NCI-H146 treated with DMSO at 0.1 percent for 48 hours (cell line): ENCODE measurements around the gene MEF2D.

Source experiments
- DNase-seq: peaks from one replicate; lab custom pipeline; 2025; ENCODE audit not compliant: unreplicated experiment; lab: John Stamatoyannopoulos, UW

The MEF2D gene

DNA sequence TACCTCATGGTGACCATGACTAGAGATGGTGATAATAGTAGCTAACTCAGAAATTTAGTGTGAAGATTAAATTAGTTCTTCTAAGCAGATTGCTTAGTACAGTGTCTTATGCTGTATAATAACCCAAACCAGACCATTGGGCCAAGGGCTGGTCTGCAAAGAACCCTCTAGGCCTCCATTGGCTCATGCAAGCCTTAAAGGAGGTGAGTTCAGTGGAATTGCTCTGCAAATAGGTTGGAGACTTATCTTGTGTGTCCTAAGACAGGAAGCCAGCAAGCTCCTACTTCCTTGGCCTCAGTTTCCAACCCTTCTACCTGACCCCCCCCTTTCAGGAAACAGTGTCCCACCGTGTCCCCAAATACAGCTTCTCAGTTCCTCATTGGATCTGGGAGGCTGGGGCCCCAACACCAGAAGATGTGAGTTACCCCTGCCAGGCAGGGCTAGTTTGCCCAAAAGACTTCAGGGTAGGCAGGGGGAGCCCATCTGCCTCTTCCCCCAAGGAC lies 1.9 kb upstream of the MEF2D start:
- no peak for DNase-seq

DNA sequence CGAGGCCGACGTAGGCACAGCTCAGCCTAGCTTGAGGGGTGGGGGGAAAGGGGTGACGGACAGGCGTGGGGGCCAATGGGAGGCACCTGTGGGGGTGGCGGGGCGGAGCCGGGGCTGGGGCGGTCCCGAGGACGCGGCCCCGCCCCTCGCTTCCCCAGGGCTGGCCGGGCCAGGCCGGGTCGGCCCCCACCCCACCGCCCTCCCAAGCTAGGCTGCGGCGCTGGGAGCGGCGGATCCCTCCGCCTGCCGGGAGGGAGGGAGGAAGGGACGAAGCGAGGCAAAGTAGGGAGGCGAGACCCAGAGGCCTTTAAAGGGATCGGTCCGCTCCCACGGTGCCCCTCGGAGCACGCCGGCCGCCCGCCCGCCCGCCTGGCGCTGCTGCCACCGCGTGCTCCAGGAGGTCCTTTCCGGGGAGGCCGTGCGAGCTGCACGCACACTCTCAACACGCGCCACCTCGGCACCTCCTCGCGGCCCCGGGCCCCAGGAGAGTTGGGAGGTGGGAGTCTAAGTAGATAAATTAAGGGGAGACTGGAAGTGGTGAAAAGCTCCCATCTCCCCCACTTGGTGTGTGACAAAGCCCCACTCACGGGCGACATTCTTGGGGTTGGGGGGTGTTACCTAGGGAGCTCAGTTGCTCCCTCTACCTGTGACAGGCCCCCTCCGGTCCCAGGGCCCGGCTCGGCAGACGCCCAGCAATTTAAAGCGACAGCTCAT lies 375 bp upstream of the MEF2D start:
- peak; percentile 79 for DNase-seq

DNA sequence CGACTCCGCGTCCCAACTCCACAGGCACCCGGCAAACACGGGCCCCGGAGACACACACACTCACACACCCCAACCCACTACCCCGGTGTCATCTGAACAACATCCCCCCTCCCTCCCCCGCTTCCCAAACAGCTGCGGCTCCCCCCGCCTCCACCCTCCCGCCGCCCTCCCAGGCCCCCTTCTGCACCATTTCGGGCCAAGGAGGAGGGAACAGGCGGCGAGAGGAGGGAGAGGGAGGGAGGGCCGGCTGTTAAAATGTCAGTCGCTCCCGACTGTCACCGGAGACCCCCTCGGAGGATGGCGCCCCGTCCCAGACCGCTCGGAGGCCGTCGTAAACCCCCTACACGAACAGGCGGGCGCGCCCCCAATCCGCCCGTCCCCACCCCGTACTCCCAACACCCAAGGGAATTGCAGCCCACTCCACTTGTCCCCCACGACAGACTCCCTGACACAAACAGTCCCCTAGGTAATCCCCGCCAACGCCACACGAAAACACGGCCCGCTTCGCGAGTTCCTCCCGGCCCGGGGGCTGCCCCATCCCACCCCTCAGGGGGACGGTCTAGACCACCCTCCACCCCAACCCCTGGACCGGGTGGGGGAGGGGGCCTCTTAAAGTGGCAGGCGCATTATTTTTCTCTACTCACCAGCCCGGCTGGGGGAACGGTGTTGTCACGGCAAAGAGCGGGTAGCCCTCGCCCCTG lies 583 bp downstream of the MEF2D start:
- DNase-seq = no peak

DNA sequence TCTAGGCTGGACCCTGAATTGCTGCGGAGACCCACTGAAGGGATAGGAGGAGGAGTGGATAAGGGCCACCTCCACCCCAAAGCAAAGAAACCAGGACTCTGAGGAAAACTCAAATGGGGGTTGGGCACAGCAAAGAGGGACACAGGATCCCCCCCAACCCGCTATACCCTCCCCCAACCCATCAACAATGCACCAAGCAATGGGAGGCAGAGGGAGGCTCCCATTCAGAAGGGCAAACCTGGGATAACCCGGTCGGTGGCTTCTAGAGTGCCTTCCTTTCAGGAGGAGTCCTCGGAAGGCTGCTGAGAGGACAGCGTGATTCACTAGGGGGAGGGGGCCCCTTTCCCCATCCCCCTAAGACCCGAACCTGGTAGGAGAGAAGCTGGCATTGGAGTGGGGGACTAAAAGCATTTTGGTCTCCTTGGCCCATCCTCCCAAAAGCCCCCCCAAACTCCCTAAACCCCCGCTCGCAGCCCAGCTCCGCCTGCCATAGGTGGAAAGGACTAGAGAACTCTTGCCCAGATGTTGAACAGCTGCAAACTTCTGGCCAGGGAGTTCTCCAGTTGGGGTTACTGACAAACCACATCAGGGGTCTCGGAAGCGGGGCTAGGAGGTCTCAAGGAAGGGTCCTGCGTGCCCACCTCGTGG lies 1.3 kb downstream of the MEF2D start:
- no peak for DNase-seq

DNA sequence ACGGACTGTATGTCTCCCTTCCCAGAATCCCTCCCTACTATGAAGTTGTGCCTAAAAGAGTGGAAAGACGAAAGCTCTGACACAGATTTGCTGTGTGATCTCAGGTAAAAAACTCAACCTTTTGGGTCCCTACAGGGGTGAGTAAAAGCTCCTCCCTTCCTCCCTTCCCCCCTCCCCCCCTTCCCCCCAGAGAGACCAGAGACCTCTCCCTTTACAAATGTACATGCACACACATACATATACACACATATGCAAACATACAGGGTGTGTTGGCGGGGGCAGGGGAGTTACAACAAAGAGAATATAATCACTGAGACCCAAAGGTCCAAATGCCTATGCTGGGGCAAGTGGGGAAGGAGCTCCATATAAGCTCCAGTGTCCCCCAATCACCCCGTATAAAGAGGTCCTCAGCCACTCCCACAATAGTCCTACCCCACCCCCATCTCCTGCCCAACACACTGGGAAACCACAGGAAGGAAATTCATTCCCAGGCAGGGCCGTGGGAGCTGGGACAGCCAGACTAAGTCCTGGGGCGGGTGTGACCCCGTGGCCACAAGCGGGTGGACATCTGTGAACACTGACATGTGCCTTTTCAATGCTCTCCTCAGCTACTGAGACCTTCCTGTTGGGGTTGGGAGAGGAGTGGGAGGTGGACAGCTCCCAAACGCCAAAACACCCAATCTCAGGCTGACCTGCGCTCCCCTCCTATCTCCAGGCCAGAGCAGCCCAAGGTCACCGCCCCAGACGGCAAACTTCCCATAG lies 2.0 kb downstream of the MEF2D start:
- DNase-seq = no peak

DNA sequence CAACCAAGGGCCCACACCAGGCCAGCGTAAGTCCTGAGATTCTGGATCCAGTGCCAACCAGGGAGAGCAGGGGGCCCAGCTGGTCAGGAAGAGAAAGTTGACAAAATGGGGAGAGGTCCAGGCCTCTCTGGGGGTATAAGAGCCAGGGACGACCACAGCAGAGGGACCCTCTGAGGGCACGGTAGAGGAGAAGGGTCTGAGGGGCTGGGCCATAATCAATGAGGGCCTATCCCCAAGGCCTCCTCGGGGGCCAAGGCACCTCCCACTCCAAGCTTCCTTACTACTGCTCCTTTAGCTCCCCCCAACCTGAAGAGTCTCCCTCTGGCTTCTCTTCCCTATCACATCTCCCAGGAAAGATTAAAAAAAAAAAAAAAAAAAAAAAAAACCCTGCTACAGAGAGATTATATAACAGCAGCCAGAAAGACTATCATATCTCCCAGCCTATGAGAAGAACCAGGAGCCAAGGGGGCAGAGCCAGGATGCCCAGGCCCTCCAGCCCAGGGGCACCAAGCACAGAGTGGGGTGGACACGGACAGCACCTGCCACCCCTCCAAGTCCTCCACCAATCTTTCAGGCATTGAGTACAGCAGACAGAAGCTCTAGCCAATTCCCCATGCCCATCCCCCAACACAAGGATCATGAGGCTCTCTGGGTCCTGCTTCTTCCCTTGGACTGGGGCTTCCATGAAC lies 2.7 kb downstream of the MEF2D start:
- no peak for DNase-seq

DNA sequence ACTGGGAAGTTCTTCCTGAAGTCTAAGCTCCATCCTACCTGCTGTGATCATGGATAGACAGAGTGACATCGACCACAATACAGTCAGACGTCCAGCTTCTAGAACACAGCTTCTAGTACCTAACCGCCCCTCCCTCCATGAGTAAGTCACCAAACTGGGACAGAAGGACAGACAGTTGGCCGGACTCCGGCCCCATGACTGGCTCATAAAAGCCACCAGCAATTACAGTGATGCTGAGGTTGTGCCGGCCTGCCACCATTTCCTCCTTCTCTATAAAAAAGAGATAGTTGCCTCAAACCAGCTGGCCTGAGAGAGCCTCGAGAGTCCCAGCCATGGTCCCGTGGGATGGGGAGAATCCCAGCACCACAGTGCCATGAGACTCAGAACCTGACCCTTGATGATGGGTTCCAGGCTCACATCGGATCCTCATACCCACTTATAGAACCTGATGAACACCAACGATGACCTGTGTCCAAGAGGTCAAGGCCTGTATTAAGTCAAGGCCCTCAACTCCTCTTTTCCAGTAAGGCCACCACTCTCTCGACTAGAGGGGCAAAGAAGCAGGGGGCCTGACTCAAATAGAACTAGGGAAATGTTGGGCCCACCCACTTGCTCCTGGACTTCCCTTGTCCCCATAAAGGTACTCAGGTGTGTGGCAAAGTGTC lies 3.4 kb downstream of the MEF2D start:
- DNase-seq = no peak

DNA sequence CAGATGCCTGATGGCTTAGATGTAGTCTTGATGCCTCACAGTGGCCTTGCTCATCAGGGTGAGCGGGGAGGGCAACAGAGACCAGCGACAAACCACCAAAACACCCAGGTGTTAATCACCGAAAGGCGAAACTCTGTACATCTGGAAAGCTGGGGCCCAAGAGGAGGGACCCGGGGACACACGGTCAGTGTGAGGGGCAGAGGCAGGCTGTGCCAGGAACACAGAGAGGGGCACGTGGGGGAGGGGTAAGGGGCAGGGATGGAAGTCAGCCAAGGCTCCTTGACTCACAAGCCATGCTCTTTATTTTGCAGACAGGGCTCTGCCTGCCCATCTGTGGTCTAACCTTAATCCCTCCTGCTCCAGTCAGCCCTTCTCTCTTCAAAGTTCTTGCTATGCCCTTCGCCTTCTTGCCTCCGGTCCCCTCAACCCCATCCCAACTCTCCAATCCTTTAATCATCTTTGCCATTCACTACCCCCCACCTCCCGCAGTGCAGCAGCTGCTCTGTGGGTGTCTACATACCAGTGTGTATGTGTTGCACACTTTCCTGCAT lies 4.3 kb downstream of the MEF2D start:
- DNase-seq = no peak

DNA sequence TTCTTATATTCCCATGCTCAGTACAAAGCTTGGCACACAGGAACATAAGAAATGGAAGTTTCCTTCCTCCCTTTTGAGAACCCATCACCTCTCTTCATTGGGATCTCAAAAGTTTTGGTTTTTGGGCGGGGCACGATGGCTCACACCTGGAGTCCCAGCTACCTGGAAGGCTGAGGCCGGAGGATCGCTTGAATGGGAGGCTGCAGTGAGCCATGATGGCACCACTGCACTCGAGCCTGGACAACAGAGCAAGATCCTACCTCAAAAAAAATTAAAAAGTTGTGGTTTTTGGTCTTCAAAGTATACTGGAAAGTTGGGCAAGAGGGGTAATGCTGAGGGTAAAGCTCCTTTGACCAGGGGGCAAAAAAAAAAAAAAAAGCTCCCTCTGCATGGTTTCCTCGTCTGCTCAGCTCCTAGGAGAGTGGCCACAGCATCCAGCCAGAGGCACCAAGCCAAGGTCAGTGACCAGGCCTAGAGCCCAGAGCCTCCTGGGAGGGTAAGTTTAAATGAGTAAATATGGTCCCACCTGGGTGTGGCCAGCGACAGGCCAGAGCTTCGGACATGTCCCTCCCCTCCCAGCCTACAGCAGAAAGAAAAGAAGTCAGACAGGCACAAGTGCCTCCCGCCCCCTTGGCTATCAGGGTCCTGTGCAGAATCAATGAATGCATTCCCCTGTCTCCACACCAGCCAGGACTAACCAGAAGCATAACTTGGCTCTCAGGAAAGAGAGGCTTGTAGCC lies 5.0 kb downstream of the MEF2D start:
- no peak for DNase-seq

DNA sequence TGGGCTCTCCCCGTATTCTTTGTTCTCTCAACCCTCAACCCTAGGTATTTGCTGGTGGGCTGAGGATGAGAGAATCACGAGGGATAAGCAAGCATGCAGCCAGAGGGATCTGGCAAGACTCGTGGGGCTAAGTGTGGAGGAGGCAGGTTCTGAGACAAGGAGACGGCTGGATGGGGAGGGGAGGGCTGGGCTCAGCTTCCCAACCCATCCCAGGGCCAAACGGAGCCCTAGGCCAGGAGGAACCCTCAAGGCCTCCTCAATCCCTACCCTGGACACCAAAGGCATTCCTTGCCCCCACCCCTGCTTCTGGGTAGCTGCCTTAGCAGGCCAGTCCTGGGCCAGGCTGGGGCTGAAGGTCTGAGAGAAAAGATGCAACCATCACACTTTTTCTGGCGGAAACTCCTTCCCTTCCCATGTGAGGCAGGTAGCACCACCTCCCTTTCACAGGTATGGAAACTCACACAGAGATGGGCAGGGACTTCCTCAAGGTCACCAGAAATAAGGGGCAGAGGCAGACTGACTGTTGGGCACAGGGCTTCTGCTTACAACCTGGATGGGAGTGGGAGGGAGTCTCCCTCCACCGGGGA lies 6.2 kb downstream of the MEF2D start:
- no peak for DNase-seq

DNA sequence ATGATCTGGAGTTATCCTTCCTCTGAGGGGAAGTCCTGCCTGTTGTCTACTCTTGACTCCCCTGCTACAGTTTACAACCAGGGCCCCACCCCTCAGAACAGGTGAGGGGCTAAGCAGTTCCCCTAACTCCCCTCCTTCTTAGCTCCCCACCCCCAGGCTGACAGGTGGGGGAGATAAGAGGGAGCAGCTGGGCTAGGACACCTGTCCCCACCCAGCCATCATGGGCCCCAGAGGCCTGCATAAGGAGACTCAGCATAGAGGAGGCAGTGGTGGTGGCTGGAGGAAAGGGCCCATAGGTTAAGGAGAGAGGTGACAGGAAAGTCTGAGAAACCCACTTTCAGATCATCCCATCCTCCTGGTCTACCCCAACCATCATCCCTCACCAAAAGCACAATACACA lies 6.8 kb downstream of the MEF2D start:
- no peak for DNase-seq

DNA sequence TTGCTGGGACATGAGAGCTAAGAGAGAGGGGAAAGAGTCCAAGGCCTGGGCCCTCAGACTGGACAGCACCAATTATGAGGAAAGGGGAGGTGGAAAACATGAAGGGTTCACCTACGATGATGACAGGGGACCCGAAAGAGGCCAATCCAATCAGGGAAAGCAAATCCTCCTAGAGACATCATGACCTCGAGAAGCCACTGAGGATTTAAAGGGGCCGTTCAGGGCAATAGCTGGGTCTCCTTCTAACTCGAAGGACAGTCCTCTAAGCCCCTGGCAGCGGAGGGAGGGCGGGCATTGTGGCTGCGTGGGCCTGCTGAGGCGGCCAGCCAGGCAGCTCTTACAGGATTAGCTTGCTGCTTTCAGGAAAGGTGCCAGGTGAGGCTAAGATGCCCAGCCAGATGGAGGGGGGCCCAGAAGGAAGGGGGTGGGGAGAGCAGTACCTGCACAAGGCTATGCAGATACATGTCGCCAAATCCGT lies 7.4 kb downstream of the MEF2D start:
- no peak for DNase-seq

DNA sequence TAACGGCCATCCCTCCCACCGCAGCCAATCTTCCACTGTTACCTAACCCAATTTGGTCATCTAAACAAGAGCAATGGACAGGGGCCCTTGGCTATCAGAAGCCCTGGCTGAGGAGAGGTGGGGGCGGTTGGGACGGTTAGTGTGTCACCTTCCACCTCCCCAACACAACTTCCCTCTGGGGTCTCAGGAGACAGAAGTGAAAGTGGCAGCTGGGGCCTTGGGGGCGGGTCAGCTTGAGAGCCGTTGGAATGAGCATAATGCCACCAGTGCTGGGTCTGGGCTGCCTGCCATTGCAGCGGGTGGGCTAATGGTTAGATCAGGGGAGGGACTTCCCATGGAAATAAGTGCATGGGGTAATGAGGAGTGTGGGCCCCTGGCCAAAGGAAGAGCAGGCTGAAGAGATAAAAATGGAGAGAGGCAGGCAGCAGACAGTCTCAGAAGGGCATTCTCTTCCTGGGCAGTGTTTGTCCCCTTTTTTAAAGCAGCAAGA lies 7.9 kb downstream of the MEF2D start:
- no peak for DNase-seq

DNA sequence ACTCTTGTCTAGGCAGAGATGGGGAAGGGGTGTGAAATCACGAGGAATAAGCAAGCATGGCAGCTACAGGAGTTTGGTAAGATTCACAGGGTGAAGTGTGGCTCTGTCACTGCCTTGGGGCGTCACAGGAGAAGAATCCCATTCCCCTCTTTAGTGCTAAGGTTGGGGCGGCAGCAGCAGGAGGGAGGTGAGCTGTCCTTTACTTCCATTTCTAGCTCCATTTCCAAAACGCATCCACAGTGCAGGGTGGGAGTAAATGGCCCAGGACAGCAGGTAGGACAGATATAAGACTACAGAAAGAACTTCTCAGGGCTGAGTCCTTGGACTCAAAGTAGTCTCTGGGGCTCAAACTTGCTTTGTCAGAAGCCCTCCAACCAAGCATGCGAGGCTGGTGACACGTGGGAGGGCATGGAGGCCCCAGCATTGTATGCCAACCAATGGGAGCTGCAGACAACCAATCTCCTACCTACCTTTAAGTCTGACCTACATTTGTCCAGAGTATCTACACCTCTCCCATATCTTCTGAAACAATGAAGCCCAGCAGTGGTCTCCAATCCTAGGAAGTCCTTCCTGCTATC lies 8.5 kb downstream of the MEF2D start:
- no peak for DNase-seq

DNA sequence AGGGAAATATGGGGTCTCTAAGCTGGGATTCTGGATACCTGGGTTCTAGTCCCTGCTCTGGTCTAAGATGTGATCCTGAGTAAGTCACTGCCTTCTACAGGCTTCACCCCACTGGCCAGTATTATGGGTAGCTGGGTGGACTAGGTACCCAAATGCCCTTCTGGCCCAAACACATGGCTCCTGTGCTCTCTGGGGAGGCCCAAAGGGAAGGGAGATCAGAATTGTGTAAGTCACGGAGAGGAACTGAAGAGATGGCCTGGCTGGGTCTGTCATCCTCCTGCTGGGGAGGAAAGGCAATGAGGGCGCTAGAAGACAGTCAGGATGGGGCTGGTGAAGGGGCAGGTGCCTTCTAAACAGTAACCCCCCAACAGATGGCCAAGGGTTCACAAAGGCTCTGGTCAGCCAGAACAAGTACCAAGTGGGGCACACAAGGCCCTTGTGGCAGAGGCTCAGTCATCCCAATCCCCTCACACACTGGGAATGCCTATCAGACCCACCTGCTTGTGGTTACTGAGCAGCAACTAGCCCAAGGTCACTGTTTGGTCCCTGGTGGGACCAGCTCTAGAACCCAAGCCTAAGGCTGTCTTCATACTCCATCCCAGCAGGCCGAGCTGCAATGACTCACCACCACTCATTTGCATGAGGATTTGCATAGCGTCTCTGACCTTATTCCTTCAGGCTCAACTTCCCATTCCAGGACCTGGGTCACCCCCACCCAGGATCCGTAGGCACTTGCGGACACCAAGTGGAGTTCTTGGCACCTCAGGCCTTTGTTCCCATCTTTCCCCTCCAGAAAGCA lies 9.2 kb downstream of the MEF2D start:
- DNase-seq = no peak

DNA sequence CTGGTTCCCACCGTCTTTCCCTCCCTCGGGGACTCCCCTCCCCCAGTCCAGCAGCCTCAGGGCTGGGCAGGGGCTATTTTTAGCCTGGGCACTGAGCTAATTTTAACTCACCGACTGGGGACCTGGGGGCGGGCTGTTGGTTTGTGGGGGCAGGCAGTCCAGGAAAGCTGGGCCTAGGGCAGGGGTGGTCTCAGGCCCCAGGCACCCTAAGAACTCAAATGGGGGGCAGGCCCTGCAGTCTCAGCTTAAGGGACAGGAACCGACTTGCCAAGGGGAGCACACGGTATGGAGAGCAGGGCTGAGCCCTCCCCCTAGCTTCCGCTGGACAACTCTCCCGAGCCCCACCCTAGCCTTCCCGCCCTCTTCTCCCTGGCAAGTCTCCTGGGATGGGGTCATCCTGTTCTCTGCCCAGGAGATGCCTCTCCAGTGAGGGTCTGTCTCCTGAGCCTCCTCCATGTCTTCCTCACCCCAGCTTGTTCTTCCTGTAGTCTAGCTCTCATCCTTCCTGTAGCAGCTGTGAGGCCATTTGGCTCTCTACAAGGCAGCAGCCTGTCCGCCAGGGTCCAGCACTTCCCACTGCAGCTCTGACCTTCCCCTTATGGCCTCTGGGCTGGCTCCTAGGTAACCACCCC lies 10.1 kb downstream of the MEF2D start:
- DNase-seq = no peak

DNA sequence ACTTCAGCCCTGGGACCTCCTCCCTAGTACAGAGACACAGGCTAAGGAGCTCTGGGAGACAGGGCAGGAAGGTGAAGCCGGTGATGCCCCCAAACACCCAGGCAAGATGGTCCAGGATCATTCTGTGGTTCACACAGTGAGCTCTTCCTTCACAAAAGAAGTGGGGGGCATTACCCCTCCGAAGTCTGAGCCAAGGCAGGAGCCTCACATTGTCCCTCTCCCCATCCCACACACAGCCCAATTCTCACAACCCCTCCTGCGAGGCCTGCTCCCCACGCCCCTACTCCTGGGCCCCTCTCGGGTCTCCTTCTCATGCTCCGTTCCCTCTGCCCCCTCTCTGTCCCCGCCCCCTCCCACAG lies 10.7 kb downstream of the MEF2D start:
- DNase-seq = no peak
